Endothelial cell of umbilical vein (primary cell): Measurements from ENCODE around the gene TMEM255A. TPM values are rescaled to one million over a fixed set of nuclear protein-coding genes. Genes with fewer than 3 reads are reported as not detected.

Experiments
- BruUV-seq: library from RNA; stranded (reverse); fragments of 400-500 nt; replicated peaks from 2 replicates; lab custom pipeline; 2021; lab: Mats Ljungman, UMichigan
- CTCF ChIA-PET: fragments of 300-600, 350-600 bp; sonication (Branson Sonifier 250); formaldehyde crosslinking; loops from one replicate; lab custom pipeline; 2021; ENCODE audit warnings: antibody characterized with exemption, inconsistent platforms; lab: Charles Lee
- POLR2A ChIA-PET: fragments of 300-600, 350-600 bp; sonication (Branson Sonifier 250); formaldehyde crosslinking; loops from one replicate; lab custom pipeline; 2021; ENCODE audit warnings: antibody characterized with exemption, inconsistent platforms; lab: Charles Lee
- DNase-seq: peaks from one replicate; pipeline ENCODE4 v3.0.0-alpha.2; 2011; ENCODE audit warnings: low read depth, low spot score
- FAIRE-seq: peaks from 2 replicates; lab custom pipeline; 2011; peaks lifted over from hg19 to GRCh38; lab: Jason Lieb, UNC
- H2AFZ ChIP-seq: 2 replicates; pipeline ENCODE4 v1.6.0; 2012; ENCODE audit warnings: low read depth, low read length, control low read depth, inconsistent platforms
- H3K27ac ChIP-seq: 2 replicates; pipeline ENCODE4 v1.5.1; 2011; ENCODE audit warnings: low read depth, mild to moderate bottlenecking, control low read depth, low read length, moderate library complexity; ENCODE audit not compliant: insufficient read depth
- H3K27me3 ChIP-seq, 2 experiments: 2 replicates each; pipeline versions ENCODE4 v1.6.0 to v1.6.1; 2011; ENCODE audit warnings: low read length in 2 of 2, mixed read lengths in 1 of 2; ENCODE audit not compliant: control insufficient read depth in 2 of 2, insufficient read depth in 2 of 2
- H3K36me3 ChIP-seq, 2 experiments: 2 replicates in 1 of 2; 3 replicates in 1 of 2; pipeline ENCODE4 v1.5.1; 2011; ENCODE audit warnings: low read length in 2 of 2, mild to moderate bottlenecking in 1 of 2, moderate library complexity in 1 of 2; ENCODE audit not compliant: control insufficient read depth in 2 of 2, insufficient read depth in 2 of 2; ENCODE audit errors: extremely low read depth in 1 of 2
- H3K4me1 ChIP-seq: 3 replicates; pipeline ENCODE4 v1.5.1; 2011; ENCODE audit warnings: mild to moderate bottlenecking, low read length; ENCODE audit not compliant: control insufficient read depth, insufficient read depth; ENCODE audit errors: extremely low read depth
- H3K4me2 ChIP-seq: 2 replicates; pipeline ENCODE4 v1.6.1; 2011; ENCODE audit warnings: low read length, control low read depth, mixed read lengths; ENCODE audit not compliant: insufficient read depth
- H3K4me3 ChIP-seq, 3 experiments: fragments of 200-600 bp in 1 of 3; sonication (generic), shearing (Covaris generic) in 1 of 3; replicated peaks in 1 of 3; 2 replicates each; pipeline ENCODE4 v1.5.1; 2011 to 2016; ENCODE audit warnings: control low read depth in 3 of 3, low read length in 3 of 3, mild to moderate bottlenecking in 2 of 3, inconsistent platforms in 1 of 3, low read depth in 1 of 3, moderate library complexity in 1 of 3; ENCODE audit not compliant: insufficient read depth in 1 of 3
- H3K79me2 ChIP-seq: 2 replicates; pipeline ENCODE4 v1.6.0; 2012; ENCODE audit warnings: low read length, inconsistent platforms; ENCODE audit not compliant: control insufficient read depth, insufficient read depth
- H3K9ac ChIP-seq: replicated peaks from 2 replicates; pipeline ENCODE3; 2011; ENCODE audit warnings: low read length, control low read depth; ENCODE audit not compliant: insufficient read depth; ENCODE audit errors: extremely low read depth
- H3K9me1 ChIP-seq: replicated peaks from 3 replicates; pipeline ENCODE4 v1.6.0; 2011; ENCODE audit warnings: mild to moderate bottlenecking, low read length; ENCODE audit not compliant: control insufficient read depth, insufficient read depth; ENCODE audit errors: extremely low read depth
- H3K9me3 ChIP-seq: replicated peaks from 2 replicates; pipeline ENCODE4 v1.5.1; 2012; ENCODE audit warnings: low read length, inconsistent platforms; ENCODE audit not compliant: control insufficient read depth, insufficient read depth
- H4K20me1 ChIP-seq: replicated peaks from 2 replicates; pipeline ENCODE3; 2011; ENCODE audit warnings: mild to moderate bottlenecking, low read length; ENCODE audit not compliant: control insufficient read depth, insufficient read depth; ENCODE audit errors: extremely low read depth
- CTCF ChIP-seq, 2 donors: IDR thresholded peaks; 1 replicate in 1 of 2; 2 replicates in 1 of 2; pipeline ENCODE4 v1.5.1; 2011; ENCODE audit warnings: low read length in 2 of 2, mild to moderate bottlenecking in 2 of 2, moderate library complexity in 2 of 2, control low read depth in 1 of 2, inconsistent platforms in 1 of 2, low read depth in 1 of 2; ENCODE audit not compliant: insufficient read depth in 1 of 2; ENCODE audit errors: extremely low read depth in 1 of 2
- EZH2 ChIP-seq: IDR thresholded peaks from 2 replicates; pipeline ENCODE4 v1.6.1; 2012; ENCODE audit warnings: borderline replicate concordance, low read depth, mild to moderate bottlenecking, moderate library complexity, low read length, inconsistent platforms; ENCODE audit not compliant: severe bottlenecking
- FOS ChIP-seq: IDR thresholded peaks from 2 replicates; pipeline ENCODE4 v1.6.1; 2011; ENCODE audit warnings: mild to moderate bottlenecking, low read length, moderate library complexity, borderline replicate concordance; ENCODE audit not compliant: insufficient read depth
- GATA2 ChIP-seq: IDR thresholded peaks from 2 replicates; pipeline ENCODE4 v1.7.0; 2011; ENCODE audit warnings: low read depth, mild to moderate bottlenecking, moderate library complexity, mixed read lengths, low read length; ENCODE audit not compliant: insufficient read length, insufficient read depth
- JUN ChIP-seq: IDR thresholded peaks from 2 replicates; pipeline ENCODE4 v1.6.1; 2011; ENCODE audit warnings: borderline replicate concordance, low read depth; ENCODE audit not compliant: insufficient read length, insufficient read depth
- MAX ChIP-seq: IDR thresholded peaks from 2 replicates; pipeline ENCODE4 v1.6.1; 2011; ENCODE audit not compliant: insufficient read depth, insufficient read length
- MYC ChIP-seq: IDR thresholded peaks from one replicate; pipeline ENCODE4 v1.6.1; 2011; ENCODE audit warnings: mild to moderate bottlenecking, low read depth, low read length
- POLR2A ChIP-seq: IDR thresholded peaks from 2 replicates; pipeline ENCODE4 v1.6.1; 2012; ENCODE audit warnings: low read depth, mild to moderate bottlenecking, control low read depth, low read length
- POLR2AphosphoS5 ChIP-seq: IDR thresholded peaks from 2 replicates; pipeline ENCODE4 v1.6.1; 2012; ENCODE audit warnings: low read depth, mild to moderate bottlenecking, control low read depth, low read length, moderate library complexity; ENCODE audit not compliant: insufficient read depth
- dilution Hi-C: fragments of 300-500 bp; cut with MboI; formaldehyde crosslinking; loops from one replicate; pipeline ENCODE4 v1.15.0; 2019; ENCODE audit warnings: low sequenced_read_pairs; ENCODE audit not compliant: extremely low pct_ligation_motif_present
- intact Hi-C: fragments of 100-400 bp; cut with micrococcal nuclease; formaldehyde crosslinking; loops from one replicate; pipeline ENCODE4 v1.10.0; 2022
- polyA plus RNA-seq, 4 experiments: library from polyadenylated mRNA; depleted of rRNA in 3 of 4; stranded (reverse) in 3 of 4; unstranded in 1 of 4; fragments of >200 nt; gene quantifications; 2 replicates each; pipeline versions ENCODE4 v1.2.1 to v1.2.3, GENCODE V29; 2011 to 2012; ENCODE audit warnings: missing spikeins in 1 of 4
- total RNA-seq: library from RNA; stranded (reverse); gene quantifications from 2 replicates; pipeline ENCODE4 v1.2.3, GENCODE V29; 2021

TMEM255A gene
- total and polyA plus RNA-seq, 2 donors (not counting 3 experiments of a cell fraction or from before 2014, with no cell fraction given): not detected

- H3K27me3 ChIP-seq: no peaks in the 10 kb centered on the region
- no peaks in the 10 kb centered on the region for H3K4me1 ChIP-seq
- dilution Hi-C loops (no loop called here), intact Hi-C loops (no loop called here)
- H4K20me1 ChIP-seq: no peaks in the 10 kb centered on the region
- no peak for DNase-seq
- H3K36me3 ChIP-seq: no peaks in the 10 kb centered on the region
- H3K9ac ChIP-seq: no peak overlapping the region
- BruUV-seq: no TSS peak
- no peak for FAIRE-seq
- H3K79me2 ChIP-seq: no peaks in the 10 kb centered on the region
- no peak overlapping the region for H3K4me2 ChIP-seq
- CTCF ChIA-PET: no interaction called here
- no peaks in the 10 kb centered on the region for H3K9me3 ChIP-seq
- H3K4me3 ChIP-seq: no peak overlapping the region
- TF ChIP-seq CTCF (IDR thresholded peaks at IDR 0.05; ENCODE audit: extremely low read depth in 1 of 2, insufficient read depth in 1 of 2, low read depth in 1 of 2, low read length in 2 of 2) (no peak), POLR2A (no peak), FOS (no peak), MYC (no peak), EZH2 (no peak), GATA2 (no peak), JUN (no peak), MAX (no peak), POLR2AphosphoS5 (no peak)
- POLR2A ChIA-PET: no interaction called here
- H3K27ac ChIP-seq: no peak overlapping the region
- H3K9me1 ChIP-seq: no peaks in the 10 kb centered on the region
- no peak overlapping the region for H2AFZ ChIP-seq
These were observed 25.6 kb upstream of the TMEM255A start for GRCh38 chrX:120336899-120337298.
